Central memory CD8-positive, alpha-beta T cell (primary cell): ENCODE data around the gene ABHD8.
A peak's percentile ranks its signal among the peaks of the same experiment; 100 is the strongest.

ENCODE experiments used
- ATAC-seq: fragments of 150-1000 bp; cut with Tn5 transposase; replicated peaks from 2 replicates; pipeline ENCODE4 v1.10.0; 2022; ENCODE audit warnings: mild to moderate bottlenecking, moderate FRiP score, moderate number of reproducible peaks; ENCODE audit not compliant: poor library complexity, severe bottlenecking; ENCODE audit errors: extremely low read depth
- DNase-seq, 2 donors: peaks; one replicate each; pipeline ENCODE4 v3.0.0; 2021; ENCODE audit warnings: low spot score in 2 of 2
- H3K27ac Mint-ChIP-seq: one replicate; pipeline ENCODE4 v1.8.0; 2022; ENCODE audit warnings: low read depth, mild to moderate bottlenecking, moderate library complexity, mixed read lengths
- H3K27me3 Mint-ChIP-seq: one replicate; pipeline ENCODE4 v1.8.0; 2022; ENCODE audit warnings: mixed read lengths
- H3K36me3 Mint-ChIP-seq: one replicate; pipeline ENCODE4 v1.8.0; 2022; ENCODE audit warnings: mild to moderate bottlenecking, moderate library complexity, mixed read lengths; ENCODE audit not compliant: insufficient read depth
- H3K4me1 Mint-ChIP-seq: one replicate; pipeline ENCODE4 v1.8.0; 2022; ENCODE audit warnings: mixed read lengths
- H3K4me3 Mint-ChIP-seq: one replicate; pipeline ENCODE4 v1.8.0; 2022; ENCODE audit warnings: mild to moderate bottlenecking, moderate library complexity, mixed read lengths
- H3K9me3 Mint-ChIP-seq: one replicate; pipeline ENCODE4 v1.8.0; 2022; ENCODE audit warnings: mixed read lengths

Gene ABHD8

DNA sequence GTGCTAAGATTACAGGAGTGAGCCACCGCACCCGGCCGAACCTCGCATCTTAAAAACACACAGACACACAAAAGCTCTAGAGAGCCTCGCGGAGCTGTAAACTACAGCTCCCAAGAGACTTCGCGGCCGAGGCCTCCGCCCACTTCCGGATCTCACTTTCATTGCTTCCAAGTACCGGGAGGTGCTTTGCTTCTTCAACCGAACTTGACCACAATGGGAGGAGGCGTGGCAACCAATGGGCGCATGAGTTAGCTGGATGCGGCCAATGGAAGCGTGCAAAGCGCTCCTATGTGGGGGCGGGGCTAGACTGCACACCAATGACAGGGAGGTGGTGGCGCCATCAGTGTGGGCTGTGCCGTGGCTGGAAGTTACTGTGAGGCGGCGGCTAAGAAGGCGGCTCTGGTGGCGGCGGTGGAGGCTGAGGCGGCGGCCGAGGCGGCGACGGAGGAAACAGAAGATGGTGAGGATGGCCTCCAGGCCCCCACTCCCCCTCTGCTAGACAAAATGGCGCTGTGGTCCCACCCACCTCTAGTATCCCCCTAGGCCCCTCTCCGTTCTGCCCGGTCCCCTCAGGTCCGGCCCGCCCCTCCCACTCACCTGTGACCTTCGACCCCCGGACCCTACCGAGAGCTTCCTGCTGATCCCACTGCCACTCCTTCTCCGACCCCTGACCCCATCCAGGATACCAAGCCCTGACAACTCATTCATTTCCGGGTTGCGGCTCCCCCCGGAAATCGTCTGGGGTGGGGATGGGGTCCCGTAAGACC, 6.2 kb upstream of the ABHD8 start, which contains the start of gene DDA1:
Gene DDA1, plus strand, starts transcription at position 366 of the 767 bp plus-strand sequence. Its CDS starts 92 bp downstream, at position 458.
- Mint-ChIP-seq H3K36me3 (peaks cover 21% of the 10 kb centered on the region), H3K27ac (peak within 1 kb of the TSS; percentile 91), H3K9me3 (no peaks in the 10 kb centered on the region), H3K27me3 (no peaks in the 10 kb centered on the region), H3K4me1 (peaks cover 49% of the 10 kb centered on the region), H3K4me3 (peak within 1 kb of the TSS; percentile 91)
- peak; percentile 90 for ATAC-seq
- DNase-seq: peak; percentile 93 to 98

DNA sequence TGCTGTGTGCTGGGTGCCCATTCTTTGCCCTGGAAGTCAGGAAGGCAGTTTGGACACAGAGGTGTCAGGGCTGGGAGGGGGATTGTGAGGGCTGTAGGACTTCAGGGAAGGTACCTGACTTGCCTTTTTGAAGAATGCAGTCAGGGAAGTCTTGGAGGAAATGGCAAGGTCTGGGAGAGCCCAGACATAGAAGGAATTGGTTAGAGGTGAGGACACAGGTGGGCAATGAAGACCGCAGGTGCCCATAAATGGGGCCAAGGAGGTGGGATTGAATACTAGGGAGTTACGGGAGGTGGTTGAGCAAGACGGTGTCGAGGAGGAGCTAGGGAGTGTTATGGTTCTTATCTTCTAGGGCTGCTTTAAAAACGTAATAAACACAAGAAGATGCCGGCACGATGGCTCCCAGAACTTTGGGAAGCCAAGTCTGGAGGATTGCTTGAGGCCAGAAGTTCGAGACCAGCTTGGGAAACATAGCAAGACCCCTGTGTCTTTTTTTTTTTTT, 4.7 kb upstream of the ABHD8 start:
- Mint-ChIP-seq H3K27ac (no peak overlapping the region), H3K27me3 (no peaks in the 10 kb centered on the region), H3K4me1 (peaks cover 55% of the 10 kb centered on the region), H3K9me3 (no peaks in the 10 kb centered on the region), H3K4me3 (peak overlapping the region; percentile 82), H3K36me3 (peaks cover 13% of the 10 kb centered on the region)
- ATAC-seq: no peak
- DNase-seq: no peak

DNA sequence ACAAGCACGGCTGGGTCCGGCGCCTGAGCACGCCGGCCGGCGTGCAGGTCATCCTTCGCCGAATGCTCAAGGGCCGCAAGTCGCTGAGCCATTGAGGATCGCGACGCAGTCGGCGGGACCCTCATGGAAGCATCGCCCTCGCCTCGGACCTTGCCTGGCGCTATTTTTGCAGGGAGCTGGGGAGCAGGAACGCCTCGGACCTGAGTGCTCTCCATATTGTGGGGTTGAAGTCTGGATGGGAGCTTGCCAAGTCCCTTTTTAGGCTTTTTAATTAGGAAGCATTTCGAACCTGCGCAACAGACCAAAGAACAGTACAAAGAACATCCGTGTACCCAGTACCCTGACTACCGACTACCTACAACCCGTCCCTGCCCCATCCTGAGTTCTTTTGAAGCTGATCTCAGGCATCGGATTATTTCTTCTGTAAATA, 3.1 kb upstream of the ABHD8 start:
- Mint-ChIP-seq H3K36me3 (peaks cover 13% of the 10 kb centered on the region), H3K4me1 (peaks cover 43% of the 10 kb centered on the region), H3K27ac (no peak overlapping the region), H3K4me3 (peak overlapping the region; percentile 82), H3K27me3 (no peaks in the 10 kb centered on the region), H3K9me3 (no peaks in the 10 kb centered on the region)
- no peak for DNase-seq
- ATAC-seq: no peak

DNA sequence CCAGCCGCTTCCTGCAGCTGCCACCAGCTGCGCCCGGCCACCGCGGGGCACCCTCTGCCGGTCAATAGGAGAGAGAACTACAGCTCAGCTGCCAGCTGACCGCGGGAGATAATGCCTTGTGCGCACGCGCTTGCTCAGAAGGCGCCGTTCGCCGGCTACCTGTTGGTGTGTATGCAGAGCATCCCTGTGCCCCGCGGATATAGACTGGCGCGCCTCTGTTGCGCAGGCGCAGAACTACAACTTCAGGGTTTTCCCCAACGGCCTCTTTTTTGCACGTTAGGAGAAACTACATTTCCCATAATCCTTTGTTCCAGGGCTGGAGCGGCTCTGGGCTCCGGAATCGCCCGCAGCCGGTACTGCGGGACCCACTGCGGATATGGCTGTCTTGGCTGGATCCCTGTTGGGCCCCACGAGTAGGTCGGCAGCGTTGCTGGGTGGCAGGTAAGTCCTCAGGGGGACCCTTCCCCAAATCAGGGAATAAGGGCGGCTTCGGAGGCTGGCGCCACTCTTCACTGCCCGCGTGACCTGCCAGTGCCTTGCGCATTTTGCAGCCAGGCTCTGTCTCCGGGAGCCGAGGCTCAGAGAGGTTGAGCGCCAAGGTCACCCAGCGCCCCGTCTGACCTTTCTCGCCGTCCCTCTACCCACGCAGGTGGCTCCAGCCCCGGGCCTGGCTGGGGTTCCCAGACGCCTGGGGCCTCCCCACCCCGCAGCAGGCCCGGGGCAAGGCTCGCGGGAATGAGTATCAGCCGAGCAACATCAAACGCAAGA, 2.5 kb upstream of the ABHD8 start, which contains the start of gene MRPL34:
Gene MRPL34, plus strand, starts transcription at position 356 of the 768 bp plus-strand sequence. Its CDS starts 21 bp downstream, at position 377.
- peaks cover 39% of the 10 kb centered on the region for H3K4me1 Mint-ChIP-seq
- H3K27ac Mint-ChIP-seq: peak within 1 kb of the TSS; percentile 29
- no peaks in the 10 kb centered on the region for H3K9me3 Mint-ChIP-seq

DNA sequence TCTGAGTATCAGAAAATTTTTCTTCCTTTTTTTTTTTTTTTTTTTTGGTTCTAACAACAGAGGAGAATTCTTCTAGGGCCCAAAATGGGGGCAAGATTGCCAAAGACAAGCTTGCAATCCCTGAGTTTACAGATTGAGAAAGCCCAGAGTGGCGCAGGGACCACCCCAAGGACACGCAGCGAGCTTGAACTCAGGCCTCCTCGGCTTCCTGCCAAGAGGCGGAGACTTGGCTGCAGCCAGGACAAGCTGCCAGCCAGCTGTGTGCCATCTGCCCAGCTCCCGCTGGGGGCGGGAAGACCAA, 1.9 kb upstream of the ABHD8 start:
- H3K27me3 Mint-ChIP-seq: no peaks in the 10 kb centered on the region
- H3K9me3 Mint-ChIP-seq: no peaks in the 10 kb centered on the region
- H3K4me3 Mint-ChIP-seq: peak overlapping the region; percentile 82

More for the DNA sequence above, 2.5 kb upstream of the ABHD8 start, which contains the start of gene MRPL34:
- Mint-ChIP-seq H3K27me3 (no peaks in the 10 kb centered on the region), H3K4me3 (peak within 1 kb of the TSS; percentile 82), H3K36me3 (peaks cover 9% of the 10 kb centered on the region)
- peak; percentile 83 to 92 for DNase-seq
- ATAC-seq: peak; percentile 59

DNA sequence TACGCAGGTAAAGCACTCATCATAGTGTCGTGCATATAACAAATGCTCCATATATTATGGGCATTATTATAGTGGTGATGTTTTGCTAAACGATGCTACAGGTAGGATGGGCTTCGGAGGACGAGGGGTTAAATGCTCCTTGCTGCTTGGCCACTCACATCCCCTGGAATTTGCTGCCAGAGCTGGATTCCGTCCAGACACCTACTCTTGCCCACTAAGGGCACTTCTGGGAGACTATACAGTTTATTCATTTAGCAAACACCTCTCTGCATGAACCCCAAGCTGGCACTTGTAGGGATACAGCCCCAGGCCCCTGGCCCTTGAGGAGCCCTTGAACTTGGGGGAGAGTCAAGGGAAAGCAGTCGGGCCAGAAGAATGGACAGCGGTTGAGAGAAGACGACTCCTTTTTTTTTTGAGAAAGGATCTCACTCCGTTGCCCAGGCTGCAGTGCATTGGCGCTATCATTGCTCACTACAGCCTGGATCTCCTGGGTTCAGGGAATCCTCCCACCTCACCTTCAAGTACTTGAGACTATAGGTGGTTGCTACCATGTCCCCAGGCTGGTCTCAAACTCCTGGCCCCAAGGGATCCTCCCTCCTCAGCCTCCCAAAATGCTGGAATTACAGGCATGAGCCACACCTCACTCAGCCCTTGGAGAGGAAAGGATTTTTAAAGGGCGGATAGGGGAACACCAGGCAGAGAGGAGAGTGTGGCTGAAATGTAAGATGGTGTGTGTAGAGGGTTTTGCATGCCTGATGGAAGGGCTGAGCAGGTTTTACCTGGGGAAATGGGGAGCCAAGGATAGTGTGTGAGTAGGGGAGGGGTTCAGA, 1.4 kb upstream of the ABHD8 start:
- H3K27me3 Mint-ChIP-seq: no peaks in the 10 kb centered on the region
- H3K4me3 Mint-ChIP-seq: peak overlapping the region; percentile 82
- H3K4me1 Mint-ChIP-seq: peaks cover 29% of the 10 kb centered on the region
- no peak overlapping the region for H3K27ac Mint-ChIP-seq
- no peak for ATAC-seq
- H3K36me3 Mint-ChIP-seq: peaks cover 8% of the 10 kb centered on the region
- H3K9me3 Mint-ChIP-seq: no peaks in the 10 kb centered on the region
- no peak for DNase-seq

More for the DNA sequence above, 1.9 kb upstream of the ABHD8 start:
- Mint-ChIP-seq H3K27ac (peak overlapping the region; percentile 29), H3K36me3 (peaks cover 9% of the 10 kb centered on the region), H3K4me1 (peaks cover 34% of the 10 kb centered on the region)
- DNase-seq (no peak), ATAC-seq (no peak)

DNA sequence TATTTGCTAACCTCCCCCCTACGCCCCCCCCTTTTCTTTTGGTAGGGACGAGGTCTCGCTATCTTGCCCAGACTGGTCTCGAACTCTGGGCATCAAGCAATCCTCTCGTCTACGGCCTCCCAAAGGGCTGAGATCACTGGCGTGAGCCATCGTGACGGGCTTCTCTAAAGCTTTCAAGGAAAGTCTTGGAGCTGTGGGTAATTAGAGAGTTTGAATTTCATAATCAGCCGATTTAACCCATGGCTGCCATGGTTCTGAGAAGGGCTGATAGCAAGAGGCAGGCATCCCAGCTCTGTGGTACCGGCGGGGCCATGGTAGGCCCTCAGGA, 679 bp upstream of the ABHD8 start:
- ATAC-seq (no peak), DNase-seq (no peak)
- H3K36me3 Mint-ChIP-seq: peaks cover 3% of the 10 kb centered on the region
- peaks cover 22% of the 10 kb centered on the region for H3K4me1 Mint-ChIP-seq
- H3K27me3 Mint-ChIP-seq: no peaks in the 10 kb centered on the region
- H3K27ac Mint-ChIP-seq: no peak overlapping the region
- H3K4me3 Mint-ChIP-seq: peak overlapping the region; percentile 72
- H3K9me3 Mint-ChIP-seq: no peaks in the 10 kb centered on the region

DNA sequence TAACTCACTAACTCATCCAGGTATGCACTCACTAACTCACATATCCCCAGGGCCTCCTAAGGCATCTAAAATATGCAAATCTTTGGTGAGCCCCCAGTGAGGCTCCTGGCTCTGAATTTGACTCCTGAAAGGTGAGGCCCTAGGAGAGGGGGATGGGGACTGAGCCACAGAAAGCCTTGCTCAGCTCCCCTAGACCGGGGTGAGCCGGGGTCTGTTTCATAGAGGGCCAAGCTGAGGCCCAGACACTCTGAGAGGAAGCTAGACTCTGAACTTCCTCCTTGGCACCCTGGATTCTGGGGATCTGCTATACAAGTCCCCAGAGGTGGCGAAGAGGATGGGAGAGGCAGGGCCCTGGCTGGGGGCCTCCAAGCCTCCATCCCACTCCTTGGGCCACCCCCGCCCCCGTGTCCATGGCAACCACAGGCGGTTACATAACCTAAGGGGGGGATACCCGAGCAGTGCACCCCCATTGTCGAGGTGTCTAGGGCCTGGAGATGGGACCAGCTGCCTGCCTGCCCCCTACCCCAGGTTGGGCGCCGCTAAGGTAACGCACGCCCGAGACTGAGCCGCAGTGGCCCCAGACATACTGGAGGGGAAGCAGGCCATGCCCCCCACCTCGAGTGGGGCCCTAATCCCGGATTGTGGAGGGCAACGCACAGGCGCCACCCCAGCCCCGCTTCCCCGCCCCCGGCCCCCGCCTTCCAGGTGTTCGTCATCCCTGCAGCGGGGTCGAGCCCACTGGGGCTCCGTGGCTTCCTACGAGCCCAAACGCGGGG, 646 bp downstream of the ABHD8 start:
- Mint-ChIP-seq H3K4me1 (peaks cover 16% of the 10 kb centered on the region), H3K36me3 (peaks cover 3% of the 10 kb centered on the region), H3K27ac (no peak overlapping the region), H3K4me3 (peak overlapping the region; percentile 72), H3K27me3 (no peaks in the 10 kb centered on the region), H3K9me3 (no peaks in the 10 kb centered on the region)
- ATAC-seq (no peak), DNase-seq (no peak)

DNA sequence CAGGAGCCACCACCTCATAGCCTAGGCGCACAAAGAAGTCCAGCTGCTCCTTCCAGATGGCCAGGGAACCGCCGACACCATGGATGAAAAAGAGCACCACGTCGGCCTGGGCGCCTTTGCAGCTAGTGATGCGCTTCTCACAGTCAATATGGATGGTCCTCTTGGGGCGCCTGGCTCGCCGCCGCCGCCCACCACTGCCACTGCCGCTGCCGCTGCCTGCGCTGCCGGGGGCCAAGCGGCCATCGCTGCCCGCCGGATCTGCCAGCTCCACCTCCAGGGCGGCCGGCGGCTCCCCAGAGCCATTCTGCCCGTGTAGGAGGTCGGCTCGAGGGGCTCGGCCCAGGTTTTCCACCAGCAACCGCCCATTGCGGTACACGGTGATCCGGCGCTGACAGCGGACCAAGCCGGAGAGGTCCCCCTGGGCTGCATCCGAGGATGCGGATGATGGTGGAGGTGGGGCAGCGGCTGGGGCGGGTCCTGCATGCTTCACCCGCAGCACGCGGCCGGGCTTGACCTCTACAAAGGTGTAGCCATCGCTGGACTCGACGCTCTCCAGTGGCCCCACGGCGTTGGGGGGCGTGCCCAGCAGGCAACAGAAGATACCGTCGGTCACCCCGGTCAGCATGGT, 2.1 kb downstream of the ABHD8 start:
- DNase-seq (no peak), ATAC-seq (no peak)
- Mint-ChIP-seq H3K4me3 (no peak overlapping the region), H3K27ac (no peak overlapping the region), H3K27me3 (no peaks in the 10 kb centered on the region), H3K4me1 (peaks cover 14% of the 10 kb centered on the region), H3K9me3 (no peaks in the 10 kb centered on the region), H3K36me3 (peaks cover 5% of the 10 kb centered on the region)

DNA sequence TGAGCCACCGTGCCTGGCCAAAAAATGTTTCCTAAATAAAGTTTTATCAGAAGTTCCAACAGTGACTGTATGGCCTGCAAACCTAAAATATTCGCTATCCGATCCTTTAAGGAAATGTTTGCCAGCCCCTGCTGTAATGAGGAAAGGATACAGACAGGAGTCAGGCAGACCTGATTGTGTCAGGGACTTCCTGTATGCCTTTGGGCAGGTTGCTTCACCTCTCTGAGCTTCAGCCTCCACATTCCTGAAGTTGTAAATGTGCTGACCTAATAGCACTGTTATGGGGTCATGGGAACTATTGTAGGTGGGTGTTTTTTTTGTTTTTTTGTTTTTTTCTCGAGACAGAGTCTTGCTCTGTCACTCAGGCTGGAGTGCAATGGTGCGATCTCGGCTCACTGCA, 6.2 kb downstream of the ABHD8 start:
- Mint-ChIP-seq H3K36me3 (peaks cover 2% of the 10 kb centered on the region), H3K27ac (no peak overlapping the region), H3K4me3 (no peak overlapping the region), H3K4me1 (no peaks in the 10 kb centered on the region), H3K9me3 (no peaks in the 10 kb centered on the region), H3K27me3 (no peaks in the 10 kb centered on the region)
- ATAC-seq (no peak), DNase-seq (no peak)

DNA sequence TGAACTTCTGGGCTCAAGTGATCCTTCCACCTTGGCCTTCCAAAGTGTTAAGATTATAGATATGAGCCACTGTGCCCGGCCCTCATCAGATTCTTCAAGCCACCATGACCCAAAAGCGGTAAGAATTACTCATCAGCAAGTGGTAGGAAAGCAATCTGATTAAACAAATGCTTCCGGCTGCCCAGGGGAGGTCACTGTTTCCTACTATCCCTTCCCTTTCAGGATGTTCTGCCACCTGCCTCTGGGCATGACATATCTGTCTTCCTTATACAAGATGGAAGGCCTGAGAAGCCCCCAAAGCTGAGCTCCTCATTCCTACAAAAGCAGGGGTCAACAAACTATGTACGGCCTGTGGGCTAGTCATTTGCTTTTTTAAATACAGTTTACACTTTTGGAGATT, 7.0 kb downstream of the ABHD8 start:
- Mint-ChIP-seq H3K27me3 (no peaks in the 10 kb centered on the region), H3K4me3 (no peak overlapping the region), H3K4me1 (no peaks in the 10 kb centered on the region), H3K9me3 (no peaks in the 10 kb centered on the region), H3K36me3 (peaks cover 2% of the 10 kb centered on the region), H3K27ac (no peak overlapping the region)
- DNase-seq: no peak
- no peak for ATAC-seq
